HTERT RPE-1 (cell line): ENCODE measurements around the gene SEC24B.

Experiments used
- in situ Hi-C: fragments of 300-500 bp; cut with MboI; formaldehyde crosslinking; loops from 4 replicates; pipeline ENCODE4 v1.14.3; 2020; ENCODE audit warnings: low sequenced_read_pairs

SEC24B gene

DNA sequence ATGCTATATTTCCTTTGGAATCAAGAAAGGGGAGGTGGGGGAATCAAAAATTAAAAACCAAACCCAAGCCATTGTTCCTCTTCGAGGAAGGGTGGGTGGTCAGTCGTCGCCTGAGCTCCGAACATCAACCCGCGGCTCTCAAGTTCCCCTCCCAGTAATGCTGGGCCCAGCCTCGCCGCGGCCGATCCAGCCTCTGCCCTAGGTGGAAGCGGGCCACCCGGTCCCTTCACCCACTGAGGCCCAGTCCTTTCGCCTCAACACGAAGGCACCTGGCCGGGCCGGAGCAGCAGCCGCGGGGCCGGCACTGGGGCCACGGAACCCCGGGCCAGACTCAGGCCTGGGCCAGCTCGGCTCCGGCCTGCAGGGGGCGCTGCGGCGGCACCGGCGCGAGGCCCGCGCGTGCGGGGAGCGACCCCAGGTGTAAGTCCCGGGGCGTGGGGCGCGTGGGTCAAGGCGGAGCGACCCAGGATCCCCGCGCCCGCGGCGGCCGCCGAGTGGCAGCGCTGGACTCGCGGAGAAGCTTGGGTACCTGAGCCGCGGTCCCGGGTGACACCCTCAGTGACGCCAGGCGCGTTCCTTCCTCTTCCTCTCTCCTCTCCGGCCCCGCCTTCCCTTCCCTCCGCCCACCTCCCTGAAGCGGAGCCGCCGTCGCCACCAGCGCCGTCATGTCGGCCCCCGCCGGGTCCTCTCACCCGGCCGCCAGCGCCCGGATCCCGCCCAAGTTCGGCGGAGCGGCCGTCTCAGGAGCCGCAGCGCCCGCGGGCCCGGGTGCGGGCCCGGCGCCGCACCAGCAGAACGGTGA, at the start of gene SEC24B:
Gene SEC24B, plus strand, starts transcription at position 611 of the 802 bp plus-strand sequence. Its CDS starts 55 bp downstream, at position 666.
- in situ Hi-C loops, result no loop called here

GRCh38 chr4:109383823-109384222, 49.8 kb upstream of the SEC24B start:
- in situ Hi-C loops, result no loop called here

GRCh38 chr4:109385260-109385659, 48.4 kb upstream of the SEC24B start:
- in situ Hi-C loops, result no loop called here

DNA sequence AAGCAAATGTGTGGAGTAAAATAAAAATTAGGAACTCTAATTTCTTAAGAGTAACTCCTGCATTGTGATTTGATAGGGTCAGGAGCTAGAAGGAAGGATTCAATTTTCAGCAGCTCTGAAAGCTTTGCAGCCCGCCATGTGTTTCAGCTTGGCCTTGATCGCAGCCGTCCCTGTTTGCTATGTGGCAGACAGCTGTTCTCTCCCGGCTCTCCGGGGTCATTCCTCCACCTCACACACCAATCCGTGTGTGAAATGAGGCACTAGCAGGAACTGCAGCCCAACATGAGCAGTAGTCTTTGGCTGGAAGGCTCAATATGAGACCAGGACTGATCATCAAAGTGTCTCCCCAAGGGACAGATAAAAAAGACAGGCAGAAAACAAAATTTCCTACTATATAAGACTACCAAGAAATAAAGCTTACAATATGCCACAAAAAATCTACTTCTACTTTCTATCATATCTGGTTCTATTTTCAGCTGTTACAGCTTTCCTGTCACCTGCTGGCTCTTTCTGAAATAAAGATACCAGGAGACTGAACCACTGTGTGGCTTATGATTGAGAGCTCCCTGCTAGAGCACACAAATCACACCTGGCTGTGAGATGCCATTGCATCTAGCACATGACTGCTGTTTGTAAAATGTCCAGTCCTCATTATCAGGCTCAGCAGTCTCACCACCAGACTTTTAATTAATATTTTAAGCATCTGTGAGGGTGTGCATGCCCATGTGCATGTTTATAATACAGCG, 44.1 kb upstream of the SEC24B start:
- in situ Hi-C loops, result no loop called here

DNA sequence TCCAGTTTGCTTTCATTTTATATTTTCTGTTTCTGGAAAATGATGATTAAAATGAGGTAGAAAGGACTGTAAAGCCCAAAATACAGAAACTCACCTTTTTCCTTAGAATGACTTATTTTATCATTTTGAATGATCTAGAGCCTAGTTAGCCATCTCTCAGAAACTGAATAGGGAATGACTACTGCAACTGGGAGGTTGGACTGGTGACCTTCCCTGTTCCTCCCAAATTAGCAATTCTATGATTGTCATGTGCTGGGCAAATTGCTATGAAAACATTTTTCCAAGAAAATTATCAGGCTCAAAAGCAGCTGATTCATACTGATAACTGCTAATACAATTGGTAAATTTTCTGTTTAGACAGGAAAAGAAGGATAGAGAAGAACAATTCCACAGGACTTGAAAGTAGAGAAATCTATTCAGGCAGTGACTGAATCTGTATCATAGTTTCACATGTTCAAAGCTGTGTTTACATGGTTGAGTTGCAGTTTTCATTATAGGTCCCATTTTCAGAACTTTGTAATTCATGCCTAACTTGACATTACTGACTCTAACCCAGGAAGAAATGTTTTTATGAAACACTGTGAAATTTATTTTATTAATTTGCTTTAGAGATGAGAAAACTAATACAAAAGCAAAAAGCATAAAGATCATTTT, 43.4 kb upstream of the SEC24B start:
- in situ Hi-C loops, result no loop called here

- in situ Hi-C loops, result no loop called here
Observed at GRCh38 chr4:109395694-109396093, 37.9 kb upstream of the SEC24B start.

GRCh38 chr4:109398928-109399327, 34.7 kb upstream of the SEC24B start:
- in situ Hi-C loops, result no loop called here

DNA sequence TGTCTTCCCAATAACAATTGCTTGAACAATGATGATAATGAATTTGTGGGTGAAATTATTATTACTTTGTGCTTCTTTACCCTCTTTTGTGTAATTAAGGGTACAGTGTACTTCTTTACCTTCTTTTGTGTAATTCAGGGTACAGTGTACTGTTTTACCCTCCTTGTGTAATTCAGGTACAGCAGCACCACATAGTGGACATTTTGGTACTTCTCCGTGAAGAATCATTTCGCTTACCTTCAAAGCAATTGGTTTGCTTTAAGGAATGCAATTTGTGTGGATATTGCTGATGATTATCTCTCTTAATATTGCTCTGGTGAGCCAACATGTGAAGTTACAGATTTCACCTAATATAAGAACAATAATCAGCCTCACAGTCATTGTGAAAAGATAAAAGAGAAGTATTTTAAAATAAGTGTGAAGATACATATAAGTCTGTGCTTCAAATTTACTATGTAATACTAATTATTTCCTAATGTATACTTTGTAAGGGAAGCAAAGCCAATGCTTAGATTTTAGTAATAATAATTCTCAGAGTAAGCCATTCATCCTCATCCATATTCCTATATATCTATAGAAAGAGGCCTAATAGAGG, 27.2 kb upstream of the SEC24B start:
- in situ Hi-C loops, result no loop called here

DNA sequence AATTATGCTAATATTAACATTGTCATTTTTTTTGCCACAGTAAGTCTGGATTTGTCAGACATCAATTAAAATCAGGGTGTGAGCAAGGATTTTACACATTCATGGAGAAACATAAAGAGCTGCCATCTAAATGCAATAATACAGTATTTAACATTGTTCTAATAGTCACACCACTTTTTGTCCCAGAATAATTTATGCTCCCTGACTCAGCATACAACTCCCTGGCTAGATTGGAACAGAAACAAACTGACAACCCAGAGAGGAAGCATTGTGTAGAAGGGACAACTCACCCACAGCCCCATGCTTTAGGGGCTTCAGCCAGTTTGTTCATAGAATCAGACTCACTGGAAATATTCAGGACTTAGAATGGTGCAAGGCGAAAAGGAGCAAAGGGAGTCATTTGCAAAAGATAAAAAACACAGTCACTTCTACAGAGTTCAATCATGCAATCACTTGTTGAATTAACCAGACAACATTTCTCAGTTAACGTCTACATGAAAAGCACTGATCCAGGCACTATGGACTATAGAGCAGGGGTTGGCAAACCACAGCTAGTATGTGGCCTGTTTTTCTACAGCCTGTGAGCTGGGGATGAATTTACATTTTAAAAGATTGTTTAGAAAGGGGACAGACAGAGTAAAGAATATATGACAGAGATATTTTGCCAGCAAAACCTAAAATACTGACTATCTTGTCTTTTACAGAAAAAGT, 26.4 kb upstream of the SEC24B start:
- in situ Hi-C loops, result no loop called here

GRCh38 chr4:109408711-109409110, 24.9 kb upstream of the SEC24B start:
- in situ Hi-C loops, result no loop called here

GRCh38 chr4:109410226-109410625, 23.4 kb upstream of the SEC24B start:
- in situ Hi-C loops, result no loop called here

- in situ Hi-C loops, result no loop called here
Observed at GRCh38 chr4:109410776-109411175, 22.8 kb upstream of the SEC24B start.

GRCh38 chr4:109411964-109412363, 21.7 kb upstream of the SEC24B start:
- in situ Hi-C loops, result no loop called here

GRCh38 chr4:109412776-109413175, 20.8 kb upstream of the SEC24B start:
- in situ Hi-C loops, result no loop called here

- in situ Hi-C loops, result no loop called here
Observed at GRCh38 chr4:109414938-109415337, 18.7 kb upstream of the SEC24B start.

- in situ Hi-C loops, result no loop called here
Observed at GRCh38 chr4:109418588-109418987, 15.0 kb upstream of the SEC24B start.

GRCh38 chr4:109419679-109420078, 13.9 kb upstream of the SEC24B start:
- in situ Hi-C loops, result no loop called here

DNA sequence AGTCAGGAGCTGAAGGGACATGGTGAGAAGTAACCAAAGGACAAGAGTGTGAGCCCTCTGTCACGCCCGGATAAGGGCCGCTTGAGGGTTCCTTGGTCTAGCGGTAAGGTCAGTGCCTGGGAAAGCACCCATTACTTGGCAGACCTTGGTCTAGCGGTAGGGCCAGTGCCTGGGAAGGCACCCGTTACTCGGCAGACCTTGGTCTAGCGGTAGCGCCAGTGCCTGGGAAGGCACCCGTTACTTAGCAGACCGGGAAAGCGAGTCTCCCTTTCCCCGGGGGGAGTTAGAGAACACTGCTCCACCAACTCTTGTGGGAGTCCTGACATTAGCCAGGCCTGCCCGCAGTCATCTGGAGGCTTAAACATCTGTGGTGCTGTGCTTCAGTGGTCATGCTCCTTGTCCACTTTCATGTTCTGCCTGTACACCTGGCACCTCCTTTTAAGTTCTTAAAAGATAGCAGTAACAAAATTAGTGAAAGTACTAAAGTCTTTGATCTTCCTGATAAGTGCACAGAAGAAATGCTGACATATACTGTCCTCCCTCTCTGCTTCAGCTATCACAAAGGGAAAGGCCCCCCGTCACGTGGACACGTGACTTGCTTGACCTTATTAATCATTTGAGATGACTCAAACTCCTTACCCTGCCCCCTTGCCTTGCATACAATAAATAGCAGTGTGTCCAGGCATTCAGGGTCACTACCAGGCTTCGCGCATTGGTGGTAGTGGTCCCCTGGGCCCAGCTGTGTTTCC, 9.3 kb upstream of the SEC24B start:
- in situ Hi-C loops, result no loop called here

GRCh38 chr4:109425405-109425804, 8.2 kb upstream of the SEC24B start:
- in situ Hi-C loops, result no loop called here

DNA sequence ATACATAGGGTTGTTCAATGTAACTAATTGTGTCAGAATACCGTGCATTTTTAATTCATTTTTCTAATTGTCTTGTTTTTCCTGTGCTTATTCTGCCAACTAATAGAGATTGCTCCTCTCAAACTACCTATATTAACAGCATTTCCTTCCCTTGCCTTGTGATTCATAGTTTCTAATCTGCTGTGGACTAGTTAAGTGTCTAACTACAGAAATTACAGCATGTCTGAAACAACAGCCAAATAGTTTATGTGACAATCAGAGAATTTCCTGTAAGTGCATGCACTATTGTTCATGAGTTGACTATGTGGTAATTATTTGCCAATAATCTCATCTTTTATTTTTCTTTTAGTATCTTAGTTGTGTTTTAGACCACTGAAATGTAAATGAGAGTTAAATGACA, 4.1 kb upstream of the SEC24B start:
- in situ Hi-C loops, result no loop called here
